HG03139 (cell line): Measurements from ENCODE around the gene DVL2.

Source experiments
- ATAC-seq: cut with Tn5 transposase; IDR thresholded peaks from one replicate; pipeline ENCODE4 v1.9.1; 2021; ENCODE audit not compliant: unreplicated experiment

The DVL2 gene

DNA sequence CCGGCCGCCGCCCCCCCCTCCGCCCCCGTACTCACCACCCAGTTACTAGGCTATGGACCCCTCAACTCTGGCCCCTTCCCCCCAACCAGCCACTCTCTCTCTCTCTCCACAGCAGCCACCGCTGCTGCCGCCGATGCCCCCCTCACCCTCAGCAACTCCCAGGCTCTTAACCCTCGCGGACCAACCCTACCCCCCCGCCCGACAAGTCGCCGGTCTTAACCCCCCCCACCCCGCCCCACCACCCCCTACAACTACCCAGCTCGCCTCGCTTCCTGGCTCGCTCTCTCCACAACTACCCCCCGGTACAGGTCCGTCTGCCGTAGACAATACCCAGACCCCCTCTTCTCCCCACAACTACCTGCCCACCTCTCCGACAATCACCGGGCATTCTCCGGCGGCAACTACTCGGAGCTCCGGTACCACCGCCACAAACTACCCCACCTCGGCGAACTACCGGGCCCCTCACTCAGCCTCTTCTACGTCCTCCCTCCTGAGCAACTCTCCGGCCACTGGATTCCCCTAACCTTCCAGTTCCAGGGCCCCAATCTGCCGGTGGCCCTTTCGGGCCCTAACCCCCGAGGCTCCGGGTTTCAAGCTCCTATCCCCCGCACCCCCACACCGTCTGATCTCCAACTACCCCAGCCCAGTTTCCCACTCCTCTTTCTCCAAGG, 4.2 kb upstream of the DVL2 start:
- ATAC-seq, result no peak

DNA sequence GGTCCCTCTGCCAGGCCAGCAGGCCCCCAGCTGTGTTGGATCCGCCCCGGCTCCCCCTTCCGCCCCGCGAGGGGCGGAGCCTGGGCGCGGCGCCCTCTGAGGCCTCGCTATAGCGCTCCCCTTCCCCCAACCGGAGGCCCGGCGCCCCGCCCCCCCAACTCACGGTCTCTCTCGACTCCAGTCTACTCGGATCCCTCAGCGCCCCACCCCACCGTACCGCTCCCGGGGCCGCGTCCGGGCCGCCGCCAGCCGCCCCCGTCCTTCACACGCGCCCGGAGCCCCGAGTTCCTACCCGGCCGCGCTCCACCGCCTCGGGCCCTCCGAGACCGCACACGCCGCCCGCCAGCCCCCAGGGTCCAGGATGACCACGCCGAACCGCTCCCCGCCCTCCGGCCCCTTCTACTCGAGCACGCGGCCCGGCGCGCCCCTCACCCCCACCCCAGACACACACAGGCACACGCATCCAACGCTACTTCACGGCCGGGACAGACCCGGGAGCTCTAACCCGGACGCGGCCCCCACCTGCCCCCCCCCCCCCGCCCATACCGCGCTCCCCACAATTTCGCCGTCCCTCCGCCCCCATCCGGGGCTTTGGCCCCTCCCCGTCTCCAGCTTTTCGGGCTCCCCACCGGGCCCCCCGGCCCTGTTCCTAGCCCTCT, 3.6 kb upstream of the DVL2 start:
- ATAC-seq, result no peak

DNA sequence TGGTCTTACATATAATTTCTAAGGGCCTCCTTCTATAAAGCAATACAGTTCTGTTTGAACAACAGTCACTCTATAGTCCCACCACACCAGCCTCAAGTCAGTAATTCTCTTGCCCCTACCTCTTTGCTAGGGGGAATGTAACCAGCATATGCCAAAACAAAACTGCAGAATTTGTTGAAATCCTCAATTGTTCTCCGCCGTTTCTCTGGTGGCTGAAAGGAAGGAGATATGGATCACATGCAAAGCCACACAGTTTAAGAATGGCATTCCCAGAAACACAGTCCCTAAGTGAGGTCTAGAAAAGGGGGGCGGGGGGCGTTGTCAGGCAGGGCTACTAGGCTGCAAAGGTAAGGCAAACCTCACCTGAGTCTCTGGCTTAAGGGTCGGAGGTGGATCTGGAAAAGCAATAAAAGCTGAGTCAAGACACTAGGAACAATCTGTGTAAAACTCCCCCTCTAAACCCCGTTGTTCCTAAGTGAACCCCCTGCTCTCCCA, 3.0 kb upstream of the DVL2 start:
- ATAC-seq, result no peak

DNA sequence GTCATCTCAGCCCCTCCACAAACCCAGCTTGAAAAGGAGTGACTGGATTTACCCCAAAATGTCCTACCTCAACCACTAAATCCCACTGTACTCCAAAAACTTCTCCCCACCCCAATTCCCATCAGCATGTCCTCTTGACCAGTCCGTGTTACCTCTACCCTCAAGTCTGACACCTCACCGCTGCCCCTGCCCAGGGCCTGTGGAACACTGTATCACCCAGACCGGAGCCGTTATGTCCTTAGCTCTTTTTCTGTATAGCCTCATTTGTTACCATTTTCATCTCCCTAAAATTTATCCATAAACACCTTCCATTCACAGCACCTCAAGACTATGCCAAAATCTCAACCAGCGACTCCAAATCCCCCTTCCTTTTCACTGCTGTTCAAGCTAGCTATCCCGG, 2.5 kb upstream of the DVL2 start:
- no peak for ATAC-seq

DNA sequence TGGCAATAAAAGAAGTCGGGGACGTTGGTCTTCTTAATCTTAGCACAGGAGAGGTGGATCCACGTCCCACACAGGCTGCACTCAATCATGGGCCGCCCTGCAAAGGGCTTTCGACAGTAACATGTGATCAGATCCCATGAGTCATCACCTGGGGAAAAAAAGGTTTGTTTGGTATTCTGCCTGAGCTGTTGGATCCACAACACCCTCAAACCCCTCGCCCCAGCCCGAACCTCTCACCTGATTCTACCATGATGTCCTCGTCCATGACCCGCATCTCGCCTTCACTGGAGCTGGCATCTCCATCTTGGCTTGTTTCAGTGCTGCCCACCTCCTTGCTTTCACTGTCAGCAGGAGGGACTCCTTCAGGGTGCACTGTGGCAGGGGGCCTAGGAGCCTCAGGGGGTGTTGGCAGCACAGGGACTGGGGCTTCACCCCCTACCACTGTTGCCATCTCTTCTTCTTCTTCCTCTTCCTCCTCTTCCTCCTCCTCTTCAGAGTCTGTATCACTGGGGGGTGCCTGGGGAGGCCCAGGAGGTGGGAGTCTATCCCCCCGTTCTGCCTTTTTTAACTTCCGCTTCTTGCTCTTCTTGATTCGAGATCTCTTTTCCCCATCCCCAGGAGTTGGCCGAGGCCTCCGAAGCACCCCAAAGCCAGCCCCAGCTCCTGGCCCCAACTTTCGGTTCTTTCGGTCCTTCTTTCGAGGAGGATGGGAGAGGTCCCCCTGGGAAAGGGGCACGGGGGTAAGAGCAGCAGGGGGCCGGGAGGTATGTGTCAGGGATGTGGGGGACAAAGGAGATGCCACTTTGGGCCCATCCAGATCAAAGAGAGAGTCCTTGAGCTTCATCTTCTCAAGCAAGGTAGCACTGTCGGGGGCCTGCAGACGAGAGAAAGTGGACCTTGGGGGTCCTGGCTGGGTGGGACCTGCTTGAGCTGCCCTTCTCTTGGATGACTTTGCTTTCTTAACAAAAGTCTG, 1.7 kb upstream of the DVL2 start:
- no peak for ATAC-seq

DNA sequence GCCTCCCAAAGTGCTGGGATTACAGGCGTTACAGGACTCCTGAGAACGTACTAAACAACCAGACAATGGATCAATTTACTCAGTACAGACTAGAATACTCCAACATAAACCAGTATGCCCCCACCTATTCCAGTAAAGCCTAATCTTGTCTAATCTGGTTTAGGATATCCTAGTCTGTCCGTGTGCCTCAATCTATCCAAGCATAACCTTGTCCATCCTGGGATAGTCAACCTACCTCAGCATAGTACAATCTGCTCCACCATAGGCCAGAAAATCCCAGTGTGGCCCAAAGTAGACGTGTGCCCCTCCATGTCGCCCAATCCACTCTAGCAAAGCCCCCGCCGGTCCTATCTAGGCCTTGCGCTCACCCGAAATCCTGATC, 625 bp downstream of the DVL2 start:
- no peak for ATAC-seq

DNA sequence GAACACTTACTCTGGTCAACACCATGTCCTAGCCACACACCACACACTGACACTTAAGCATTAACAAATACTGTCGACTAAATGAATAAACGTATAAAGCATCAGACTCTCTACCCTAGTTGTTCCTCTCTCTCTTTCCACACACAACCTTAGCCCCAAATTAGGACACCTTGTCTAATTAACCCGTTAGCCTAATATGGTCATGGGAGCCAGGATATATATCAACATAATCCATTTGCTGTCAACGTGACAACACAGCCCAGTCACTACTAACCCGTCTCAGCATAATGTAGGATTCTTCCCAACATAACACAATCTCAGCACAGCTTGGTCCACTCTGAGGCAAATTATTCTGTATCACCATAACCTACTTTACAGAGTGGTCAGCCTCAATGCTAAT, 2.2 kb downstream of the DVL2 start:
- no peak for ATAC-seq

DNA sequence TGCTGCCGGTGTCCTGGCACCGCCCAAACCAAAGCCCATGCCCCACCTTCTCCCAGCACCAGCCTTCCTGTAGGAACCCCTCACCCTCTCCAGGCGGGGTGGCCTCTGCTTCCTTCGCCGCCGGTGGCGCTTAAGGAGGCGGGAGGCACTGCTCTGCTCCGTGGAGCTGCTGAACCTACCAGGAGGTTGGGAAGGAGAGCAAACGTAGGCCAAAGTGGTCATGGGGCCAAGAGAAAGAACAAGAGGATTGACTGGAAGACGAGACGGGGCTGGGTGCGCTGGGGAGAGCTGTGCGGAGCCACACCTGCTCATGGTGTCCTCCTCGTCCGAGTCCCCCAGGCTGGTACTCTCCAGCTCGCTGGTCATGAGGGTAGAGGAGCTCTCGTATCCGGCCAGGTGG, 4.8 kb downstream of the DVL2 start:
- ATAC-seq, result no peak

DNA sequence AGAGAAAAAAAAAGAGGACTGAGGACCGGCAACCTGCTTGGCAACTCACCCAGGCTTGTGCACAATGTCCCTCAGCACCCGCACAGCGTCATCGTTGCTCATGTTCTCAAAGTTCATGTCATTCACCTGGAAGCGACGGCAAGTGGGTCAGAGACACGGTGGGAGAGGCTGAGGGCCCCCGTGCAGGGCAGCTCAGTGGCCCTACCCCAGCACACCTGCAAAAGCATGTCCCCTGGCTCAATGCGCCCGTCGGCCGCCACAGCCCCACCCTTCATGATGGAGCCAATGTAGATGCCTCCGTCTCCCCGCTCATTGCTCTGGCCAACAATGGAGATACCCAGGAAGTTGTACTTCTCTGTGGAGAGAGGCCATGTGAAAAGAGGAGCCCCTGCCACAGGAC, 5.4 kb downstream of the DVL2 start:
- no peak for ATAC-seq

DNA sequence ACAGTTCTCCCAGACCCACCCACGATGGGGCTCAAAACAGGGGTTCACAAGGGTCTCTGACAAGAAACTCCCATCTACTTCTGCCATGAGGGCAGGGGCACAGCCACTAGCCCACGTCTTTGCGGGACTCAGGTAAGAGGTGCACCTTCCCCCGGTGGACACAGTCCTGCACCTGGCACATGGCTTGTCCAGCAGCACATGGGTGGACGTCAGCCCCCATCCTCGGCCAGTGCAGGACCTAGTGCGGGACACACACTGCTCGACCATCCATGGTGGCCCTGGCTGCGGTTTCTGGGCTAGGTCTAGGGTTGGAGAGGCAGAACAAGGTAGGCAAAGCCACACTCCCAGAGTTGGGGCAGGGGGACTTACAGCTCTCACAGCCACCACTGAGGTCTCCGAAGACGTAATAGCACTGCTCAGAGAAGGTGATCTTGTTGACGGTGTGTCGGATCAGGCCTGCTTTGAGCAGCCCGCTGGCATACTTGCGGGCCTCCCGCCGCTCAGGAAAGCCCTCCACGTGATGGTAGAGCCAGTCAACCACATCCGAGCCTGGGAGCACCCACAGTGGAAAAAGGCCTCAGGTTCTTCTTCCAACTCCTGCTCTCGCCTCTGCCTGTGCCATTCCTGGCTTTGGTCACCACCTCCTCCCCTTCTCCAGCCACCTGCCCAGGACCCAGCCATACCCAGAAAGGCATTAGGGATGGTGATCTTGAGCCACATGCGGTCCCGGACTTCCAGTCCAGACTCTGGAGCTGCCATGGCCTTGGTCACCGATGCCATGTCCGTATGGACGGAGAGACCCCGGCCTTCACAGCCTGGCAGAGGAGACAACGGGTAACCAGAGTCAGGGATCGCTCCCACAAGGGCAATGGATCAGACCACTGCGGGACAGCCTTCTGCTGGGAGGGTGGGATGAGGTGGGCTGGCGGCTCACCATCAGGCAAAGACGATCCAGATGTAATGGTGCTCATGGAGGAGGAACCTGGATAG, 7.3 kb downstream of the DVL2 start:
- no peak for ATAC-seq

DNA sequence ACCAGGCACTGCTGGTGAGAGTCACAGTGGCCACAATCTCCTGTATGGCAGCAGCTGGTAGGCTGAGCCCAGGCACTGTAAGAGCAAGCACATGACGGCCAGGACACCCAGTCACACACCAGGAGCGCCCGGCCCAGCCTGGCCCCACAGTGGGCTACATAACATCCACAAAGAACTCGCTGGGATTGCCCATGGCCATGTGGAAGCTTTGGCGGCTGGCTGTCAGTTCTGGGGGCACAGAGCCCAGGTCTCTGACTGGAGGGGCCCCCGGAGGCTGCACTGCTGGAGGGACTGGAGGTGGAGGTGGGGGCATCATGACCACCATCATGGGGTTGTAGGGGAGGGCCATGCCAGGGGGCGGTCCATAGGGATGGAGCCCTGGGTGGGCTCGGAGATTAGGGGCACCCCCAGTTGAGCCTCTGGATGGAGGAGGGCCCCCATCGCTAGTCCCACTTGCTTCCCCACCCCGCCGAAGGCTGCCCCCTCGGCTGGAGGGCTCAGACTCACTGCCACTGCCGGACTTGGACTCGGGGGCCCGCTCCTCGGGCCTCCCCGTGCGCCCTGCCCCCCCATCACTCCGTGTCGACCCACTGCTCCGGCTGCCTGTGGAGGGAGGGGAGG, 8.5 kb downstream of the DVL2 start:
- ATAC-seq, result no peak

DNA sequence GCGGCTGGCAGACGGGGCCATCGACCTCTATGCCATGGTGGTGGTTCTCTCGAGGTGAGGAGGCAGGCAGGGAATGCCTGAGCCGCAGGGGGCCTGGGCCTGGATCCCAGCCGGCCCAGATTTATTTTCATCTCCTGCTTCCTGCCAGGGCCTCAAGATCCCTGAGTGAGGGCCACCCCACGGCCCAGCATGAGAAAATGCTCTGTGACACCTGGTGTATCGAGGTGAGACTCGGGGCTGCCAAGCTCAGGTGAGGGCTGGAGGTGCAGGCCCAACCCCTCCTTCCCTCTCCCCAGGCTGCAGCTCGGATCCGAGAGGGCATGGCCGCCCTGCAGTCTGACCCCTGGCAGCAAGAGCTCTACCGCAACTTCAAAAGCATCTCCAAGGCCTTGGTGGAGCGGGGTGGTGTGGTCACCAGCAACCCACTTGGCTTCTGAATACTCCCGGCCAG, 9.6 kb downstream of the DVL2 start:
- no peak for ATAC-seq

DNA sequence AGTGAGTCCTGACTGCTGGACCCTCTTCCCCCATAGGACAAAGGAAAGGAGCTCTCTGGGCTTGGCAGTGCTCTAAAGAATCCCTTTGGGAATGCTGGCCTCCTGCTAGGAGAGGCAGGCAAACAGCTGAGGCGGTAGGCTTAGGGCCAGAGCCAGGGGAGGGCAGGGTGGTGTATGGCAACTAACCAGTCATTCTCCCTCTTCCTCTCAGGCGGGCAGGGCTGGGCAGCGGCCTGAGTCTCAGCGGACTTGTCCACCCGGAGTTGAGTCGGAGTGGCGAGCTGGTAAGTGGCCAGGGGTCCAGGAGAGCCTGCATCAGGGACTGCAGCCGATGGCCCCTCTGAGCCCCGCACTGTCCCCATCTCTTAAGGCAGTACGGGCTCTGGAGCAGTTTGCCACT, 10.2 kb downstream of the DVL2 start:
- no peak for ATAC-seq

DNA sequence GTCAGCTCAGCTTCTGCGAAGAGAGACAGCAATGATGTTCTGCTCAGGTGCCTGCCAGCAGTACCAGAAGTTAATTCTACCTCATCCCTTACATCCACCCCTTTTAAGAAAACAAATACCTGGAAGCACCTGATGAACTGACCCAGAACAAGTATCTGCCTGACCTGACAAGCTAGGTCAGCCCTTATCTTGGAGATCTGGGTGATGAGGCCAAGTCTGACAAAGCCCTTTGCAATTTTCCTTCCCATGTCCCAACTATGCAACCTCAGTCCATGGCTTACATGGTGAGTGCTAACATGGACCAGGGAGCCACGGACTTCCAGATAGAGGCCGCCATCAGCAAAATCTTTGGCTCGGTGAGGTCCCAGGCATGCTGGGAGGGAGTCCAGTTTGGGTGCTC, 10.9 kb downstream of the DVL2 start:
- no peak for ATAC-seq

DNA sequence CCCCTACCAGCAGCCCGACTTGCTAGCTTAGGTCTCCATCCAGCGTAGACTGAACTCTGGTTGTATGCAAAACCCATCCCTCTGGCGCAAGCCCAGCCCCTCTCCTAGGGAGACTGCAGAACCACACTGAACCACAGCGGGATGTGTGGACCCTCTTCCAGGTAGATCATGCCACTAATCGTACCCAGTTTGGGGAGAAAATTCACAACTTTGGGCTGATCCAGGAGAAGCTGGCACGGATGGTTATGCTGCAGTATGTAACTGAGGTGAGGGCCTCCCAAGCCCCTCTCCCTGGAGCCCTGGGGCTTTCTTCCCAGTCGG, 11.4 kb downstream of the DVL2 start:
- no peak for ATAC-seq

DNA sequence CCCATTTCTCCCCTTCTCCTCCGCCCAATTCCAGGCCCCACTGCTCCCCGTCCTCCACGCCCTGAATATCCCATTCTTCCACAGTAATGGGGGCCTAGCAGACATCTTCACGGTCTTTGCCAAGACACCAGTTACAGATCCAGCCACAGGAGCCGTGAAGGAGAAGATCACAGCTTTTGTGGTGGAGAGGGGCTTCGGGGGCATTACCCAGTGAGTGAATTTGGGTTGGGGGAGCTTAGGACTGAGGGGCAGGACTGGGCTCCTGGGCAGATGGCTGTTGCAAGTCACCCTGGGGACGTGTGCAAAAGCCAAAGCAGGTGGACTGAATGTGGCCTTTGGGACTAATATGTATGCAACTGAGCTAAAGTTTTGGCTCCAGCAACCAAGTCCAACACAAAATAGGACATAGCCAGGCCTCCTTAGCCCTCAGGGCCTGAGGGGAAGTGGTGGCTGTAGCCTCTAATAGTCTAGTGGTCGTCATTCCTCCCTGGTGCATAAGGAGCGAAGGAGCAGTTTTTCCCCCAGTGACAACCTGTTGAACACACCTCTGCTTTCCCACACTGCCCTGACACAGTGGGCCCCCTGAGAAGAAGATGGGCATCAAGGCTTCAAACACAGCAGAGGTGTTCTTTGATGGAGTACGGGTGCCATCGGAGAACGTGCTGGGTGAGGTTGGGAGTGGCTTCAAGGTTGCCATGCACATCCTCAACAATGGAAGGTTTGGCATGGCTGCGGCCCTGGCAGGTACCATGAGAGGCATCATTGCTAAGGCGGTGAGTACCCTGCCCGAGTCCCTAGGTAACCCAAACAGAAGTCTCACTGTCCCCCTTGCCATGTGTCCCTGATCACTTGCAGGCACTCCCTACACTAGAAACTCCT, 12.0 kb downstream of the DVL2 start:
- ATAC-seq, result no peak

DNA sequence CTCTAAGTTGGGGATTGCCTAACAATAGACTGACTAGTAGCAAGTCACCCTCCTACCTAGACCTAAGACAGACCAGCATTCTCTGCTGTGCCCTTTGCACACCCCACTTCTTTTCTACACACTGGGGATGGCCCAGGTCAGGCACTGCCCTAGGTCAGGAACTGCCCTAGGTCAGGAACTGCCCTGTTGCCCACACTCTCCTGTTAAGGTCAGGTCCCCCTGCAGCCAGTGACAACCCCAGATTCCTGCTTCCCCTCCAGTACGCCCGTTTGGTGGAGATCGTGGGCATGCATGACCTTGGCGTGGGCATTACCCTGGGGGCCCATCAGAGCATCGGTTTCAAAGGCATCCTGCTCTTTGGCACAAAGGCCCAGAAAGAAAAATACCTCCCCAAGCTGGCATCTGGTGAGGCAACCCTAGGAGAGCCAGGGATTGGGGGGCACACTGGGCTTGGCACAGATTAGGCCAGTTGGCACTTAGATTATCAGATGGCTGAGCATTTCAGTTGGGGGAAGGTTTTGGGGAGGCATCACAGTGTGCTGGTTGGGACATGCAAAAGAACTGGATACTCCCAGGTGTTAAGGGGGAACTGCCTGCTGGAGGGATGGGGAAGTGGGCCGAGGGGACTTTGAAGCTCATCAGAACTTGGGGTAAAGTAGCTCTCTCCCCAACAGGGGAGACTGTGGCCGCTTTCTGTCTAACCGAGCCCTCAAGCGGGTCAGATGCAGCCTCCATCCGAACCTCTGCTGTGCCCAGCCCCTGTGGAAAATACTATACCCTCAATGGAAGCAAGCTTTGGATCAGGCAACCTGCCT, 12.8 kb downstream of the DVL2 start:
- ATAC-seq, result no peak

DNA sequence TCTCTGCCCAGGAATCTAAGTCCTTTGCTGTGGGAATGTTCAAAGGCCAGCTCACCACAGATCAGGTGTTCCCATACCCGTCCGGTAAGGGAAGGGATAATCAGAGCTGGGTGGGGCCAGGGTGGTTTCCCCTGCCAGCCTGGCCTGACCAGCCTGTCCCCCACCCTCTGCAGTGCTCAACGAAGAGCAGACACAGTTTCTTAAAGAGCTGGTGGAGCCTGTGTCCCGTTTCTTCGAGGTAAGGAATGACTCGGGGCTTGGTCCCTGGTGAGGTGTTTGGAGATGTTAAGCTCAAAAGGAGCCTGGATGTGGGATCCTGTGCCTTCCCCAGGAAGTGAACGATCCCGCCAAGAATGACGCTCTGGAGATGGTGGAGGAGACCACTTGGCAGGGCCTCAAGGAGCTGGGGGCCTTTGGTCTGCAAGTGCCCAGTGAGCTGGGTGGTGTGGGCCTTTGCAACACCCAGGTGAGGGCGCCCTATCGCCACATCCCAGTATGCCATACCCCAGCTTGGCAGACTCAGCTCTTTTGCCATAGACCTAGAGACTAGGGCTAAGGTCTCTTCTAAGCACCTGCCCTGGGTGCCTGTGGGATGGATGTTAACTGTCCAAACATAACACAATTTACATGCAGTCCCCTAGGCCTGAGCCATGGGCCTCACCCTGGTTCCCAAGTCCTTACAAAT, 13.6 kb downstream of the DVL2 start:
- ATAC-seq, result no peak
